ES-I3 (cell line): Measurements from ENCODE around the gene CABLES2.
"Not testable (repeated sequence)": the region's sequence is repeated elsewhere in the genome, so short reads cannot be mapped to it uniquely, and the experiment has no call there.

Experiments
- H3K36me3 ChIP-seq: 2 replicates; pipeline ENCODE4 v1.6.1; 2013; ENCODE audit warnings: mild to moderate bottlenecking, low read length, control low read depth, moderate library complexity; ENCODE audit not compliant: insufficient read depth
- H3K4me1 ChIP-seq: 2 replicates; pipeline ENCODE4 v1.6.1; 2013; ENCODE audit warnings: mild to moderate bottlenecking, control low read depth, low read length; ENCODE audit not compliant: insufficient read depth
- H3K9ac ChIP-seq: 2 replicates; pipeline ENCODE4 v1.6.1; 2013; ENCODE audit warnings: low read depth, mild to moderate bottlenecking, low read length, moderate library complexity
- H3K9me3 ChIP-seq: 2 replicates; pipeline ENCODE4 v1.6.1; 2013; ENCODE audit warnings: mild to moderate bottlenecking, low read length, moderate library complexity; ENCODE audit not compliant: control insufficient read depth, insufficient read depth

The CABLES2 gene

GRCh38 chr20:62427172-62428001, 20.3 kb upstream of the CABLES2 start, which contains the start of gene RBBP8NL:
Gene RBBP8NL (minus strand): TSS chr20:62427539. CDS start chr20:62419647, 7,892 bp downstream.
- H3K9me3 ChIP-seq, result no peaks in the 10 kb centered on the region
- no peaks in the 10 kb centered on the region for H3K36me3 ChIP-seq
- no peaks in the 10 kb centered on the region for H3K4me1 ChIP-seq
- no peak within 1 kb of the TSS for H3K9ac ChIP-seq

- Histone ChIP-seq H3K4me1 (no peaks in the 10 kb centered on the region), H3K9ac (no peak overlapping the region), H3K36me3 (no peaks in the 10 kb centered on the region), H3K9me3 (no peaks in the 10 kb centered on the region)
These were observed 19.6 kb upstream of the CABLES2 start for GRCh38 chr20:62426699-62427131.

GRCh38 chr20:62426059-62426348, 18.9 kb upstream of the CABLES2 start:
- H3K4me1 ChIP-seq, H3K9me3 ChIP-seq, H3K36me3 ChIP-seq, H3K9ac ChIP-seq: not testable (repeated sequence)

- no peaks in the 10 kb centered on the region for H3K4me1 ChIP-seq
- no peak overlapping the region for H3K9ac ChIP-seq
- H3K9me3 ChIP-seq, result no peaks in the 10 kb centered on the region
- H3K36me3 ChIP-seq, result no peaks in the 10 kb centered on the region
These were observed 18.4 kb upstream of the CABLES2 start for GRCh38 chr20:62425281-62426058.

- H3K4me1 ChIP-seq, result no peaks in the 10 kb centered on the region
- H3K9ac ChIP-seq, result no peak overlapping the region
- no peaks in the 10 kb centered on the region for H3K36me3 ChIP-seq
- no peaks in the 10 kb centered on the region for H3K9me3 ChIP-seq
These were observed 17.4 kb upstream of the CABLES2 start for GRCh38 chr20:62424249-62425107.

- Histone ChIP-seq H3K4me1 (no peaks in the 10 kb centered on the region), H3K9me3 (no peaks in the 10 kb centered on the region), H3K9ac (no peak overlapping the region), H3K36me3 (no peaks in the 10 kb centered on the region)
These were observed 16.2 kb upstream of the CABLES2 start for GRCh38 chr20:62423326-62423706.

- Histone ChIP-seq H3K9me3 (no peaks in the 10 kb centered on the region), H3K4me1 (no peaks in the 10 kb centered on the region), H3K9ac (no peak overlapping the region), H3K36me3 (no peaks in the 10 kb centered on the region)
These were observed 15.7 kb upstream of the CABLES2 start for GRCh38 chr20:62422636-62423325.

- H3K4me1 ChIP-seq, result no peaks in the 10 kb centered on the region
- H3K36me3 ChIP-seq, result no peaks in the 10 kb centered on the region
- H3K9ac ChIP-seq, result no peak overlapping the region
- no peaks in the 10 kb centered on the region for H3K9me3 ChIP-seq
These were observed 14.6 kb upstream of the CABLES2 start for GRCh38 chr20:62421716-62421990.

GRCh38 chr20:62420846-62421715, 14.0 kb upstream of the CABLES2 start:
- H3K36me3 ChIP-seq, result no peaks in the 10 kb centered on the region
- H3K9me3 ChIP-seq, result no peaks in the 10 kb centered on the region
- H3K4me1 ChIP-seq, result no peaks in the 10 kb centered on the region
- H3K9ac ChIP-seq, result no peak overlapping the region

GRCh38 chr20:62419759-62420158, 12.7 kb upstream of the CABLES2 start:
- no peaks in the 10 kb centered on the region for H3K36me3 ChIP-seq
- no peaks in the 10 kb centered on the region for H3K9me3 ChIP-seq
- no peak overlapping the region for H3K9ac ChIP-seq
- H3K4me1 ChIP-seq, result no peaks in the 10 kb centered on the region

GRCh38 chr20:62418709-62419487, 11.8 kb upstream of the CABLES2 start:
- no peaks in the 10 kb centered on the region for H3K4me1 ChIP-seq
- no peaks in the 10 kb centered on the region for H3K36me3 ChIP-seq
- no peak overlapping the region for H3K9ac ChIP-seq
- no peaks in the 10 kb centered on the region for H3K9me3 ChIP-seq

GRCh38 chr20:62417981-62418708, 11.1 kb upstream of the CABLES2 start:
- H3K9me3 ChIP-seq, result no peaks in the 10 kb centered on the region
- no peaks in the 10 kb centered on the region for H3K36me3 ChIP-seq
- H3K4me1 ChIP-seq, result no peaks in the 10 kb centered on the region
- H3K9ac ChIP-seq, result no peak overlapping the region
